GM18909 (cell line): Measurements from ENCODE around the gene ZNF577.
"Not testable (repeated sequence)": the region's sequence is repeated elsewhere in the genome, so short reads cannot be mapped to it uniquely, and the experiment has no call there.

Experiments
- ATAC-seq: cut with Tn5 transposase; IDR thresholded peaks from one replicate; pipeline ENCODE4 v1.9.1; 2021; ENCODE audit warnings: mild to moderate bottlenecking; ENCODE audit not compliant: unreplicated experiment, poor library complexity

ZNF577 gene

GRCh38 chr19:51887522-51888498, at the start of gene ZNF577:
ZNF577 (minus strand) TSS chr19:51887951; CDS start chr19:51880382, 7,569 bp downstream.
- ATAC-seq: no peak

- no peak for ATAC-seq
Observed at GRCh38 chr19:51931921-51932320, 44.2 kb upstream of the ZNF577 start.

GRCh38 chr19:51927859-51928258, 40.1 kb upstream of the ZNF577 start:
- no peak for ATAC-seq

GRCh38 chr19:51926784-51927741, 39.3 kb upstream of the ZNF577 start, which contains the start of gene ZNF613:
ZNF613 (plus strand) TSS chr19:51927472; CDS start chr19:51936221, 8,749 bp downstream.
- ATAC-seq: peak; percentile 88

GRCh38 chr19:51926426-51926783, 38.7 kb upstream of the ZNF577 start:
- no peak for ATAC-seq

GRCh38 chr19:51921949-51922348, 34.2 kb upstream of the ZNF577 start:
- ATAC-seq: no peak

- ATAC-seq: no peak
Observed at GRCh38 chr19:51919606-51920005, 31.9 kb upstream of the ZNF577 start.

- no peak for ATAC-seq
Observed at GRCh38 chr19:51916167-51916566, 28.4 kb upstream of the ZNF577 start.

- ATAC-seq: no peak
Observed at GRCh38 chr19:51915324-51915867, 27.6 kb upstream of the ZNF577 start.

GRCh38 chr19:51907981-51908380, 20.2 kb upstream of the ZNF577 start:
- ATAC-seq: not testable (repeated sequence)

GRCh38 chr19:51906108-51906507, 18.4 kb upstream of the ZNF577 start:
- ATAC-seq: not testable (repeated sequence)

- not testable (repeated sequence) for ATAC-seq
Observed at GRCh38 chr19:51905639-51906038, 17.9 kb upstream of the ZNF577 start.

GRCh38 chr19:51905206-51905605, 17.5 kb upstream of the ZNF577 start:
- ATAC-seq: no peak

GRCh38 chr19:51904331-51905165, 16.8 kb upstream of the ZNF577 start, which contains the start of gene ZNF649:
ZNF649 (minus strand) TSS chr19:51905017; CDS start chr19:51900107, 4,910 bp downstream.
- ATAC-seq: peak; percentile 71

- no peak for ATAC-seq
Observed at GRCh38 chr19:51903192-51903591, 15.4 kb upstream of the ZNF577 start.

GRCh38 chr19:51901860-51902259, 14.1 kb upstream of the ZNF577 start:
- ATAC-seq: no peak

GRCh38 chr19:51891193-51891747, 3.5 kb upstream of the ZNF577 start:
- ATAC-seq: no peak

GRCh38 chr19:51889934-51890333, 2.2 kb upstream of the ZNF577 start:
- ATAC-seq: no peak

GRCh38 chr19:51884713-51885112, 3.0 kb downstream of the ZNF577 start:
- no peak for ATAC-seq
